Measurements from ENCODE around the gene DOCK6.

GRCh38 chr19:11226716-11227166 lies 35.6 kb downstream of the DOCK6 start:
- TF ChIP-seq, protein P1, sequence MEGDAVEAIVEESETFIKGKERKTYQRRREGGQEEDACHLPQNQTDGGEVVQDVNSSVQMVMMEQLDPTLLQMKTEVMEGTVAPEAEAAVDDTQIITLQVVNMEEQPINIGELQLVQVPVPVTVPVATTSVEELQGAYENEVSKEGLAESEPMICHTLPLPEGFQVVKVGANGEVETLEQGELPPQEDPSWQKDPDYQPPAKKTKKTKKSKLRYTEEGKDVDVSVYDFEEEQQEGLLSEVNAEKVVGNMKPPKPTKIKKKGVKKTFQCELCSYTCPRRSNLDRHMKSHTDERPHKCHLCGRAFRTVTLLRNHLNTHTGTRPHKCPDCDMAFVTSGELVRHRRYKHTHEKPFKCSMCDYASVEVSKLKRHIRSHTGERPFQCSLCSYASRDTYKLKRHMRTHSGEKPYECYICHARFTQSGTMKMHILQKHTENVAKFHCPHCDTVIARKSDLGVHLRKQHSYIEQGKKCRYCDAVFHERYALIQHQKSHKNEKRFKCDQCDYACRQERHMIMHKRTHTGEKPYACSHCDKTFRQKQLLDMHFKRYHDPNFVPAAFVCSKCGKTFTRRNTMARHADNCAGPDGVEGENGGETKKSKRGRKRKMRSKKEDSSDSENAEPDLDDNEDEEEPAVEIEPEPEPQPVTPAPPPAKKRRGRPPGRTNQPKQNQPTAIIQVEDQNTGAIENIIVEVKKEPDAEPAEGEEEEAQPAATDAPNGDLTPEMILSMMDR (IDR thresholded peaks at IDR 0.05), result no peak
- no peak for TF ChIP-seq POLR2A (IDR thresholded peaks at IDR 0.05)
